ENCODE results near the gene TLCD3A. TPM values are rescaled to one million over a fixed set of nuclear protein-coding genes. Genes with fewer than 3 reads are reported as not detected.

The TLCD3A gene
- total and polyA plus RNA-seq, 5 donors from 2014 or later: 0.17 to 0.67 (median 0.49) TPM

GRCh38 chr17:767076-767475 is 34.7 kb downstream of the TLCD3A start:
- Histone ChIP-seq H3K27me3 (ENCODE audit: control insufficient read depth, insufficient read depth, low read length) (no peaks in the 10 kb centered on the region), H3K4me3 (ENCODE audit: low read depth, low read length) (no peak overlapping the region), H3K27ac (ENCODE audit: insufficient read depth, low read length, poor library complexity, severe bottlenecking) (no peak overlapping the region), H3K4me1 (ENCODE audit: control insufficient read depth, insufficient read depth, low read length, poor library complexity, severe bottlenecking) (no peaks in the 10 kb centered on the region), H3K36me3 (ENCODE audit: control insufficient read depth, insufficient read depth, low read length) (peaks cover 64% of the 10 kb centered on the region), H3K9me3 (ENCODE audit: control insufficient read depth in 2 of 2, low read length in 2 of 2) (no peaks in the 10 kb centered on the region)
- H3K27ac Mint-ChIP-seq: no peak overlapping the region
- H3K4me1 Mint-ChIP-seq: peaks cover 0 to 5% (median under 1%) of the 10 kb centered on the region in 4 donors
- H3K9me3 Mint-ChIP-seq: no peaks in the 10 kb centered on the region
- ATAC-seq (ENCODE audit: low read depth in 2 of 2) (no peak), DNase-seq (no peak)
- H3K27me3 Mint-ChIP-seq: no peaks in the 10 kb centered on the region
- peaks cover 42% of the 10 kb centered on the region for H3K36me3 Mint-ChIP-seq
- H3K4me3 Mint-ChIP-seq: no peak overlapping the region

- no peak overlapping the region for H3K4me3 ChIP-seq (ENCODE audit: low read depth, low read length)
- Mint-ChIP-seq H3K27ac (no peak overlapping the region), H3K4me1 (peaks cover 5 to 14% (median 11%) of the 10 kb centered on the region in 4 donors), H3K9me3 (no peaks in the 10 kb centered on the region), H3K36me3 (peaks cover 55% of the 10 kb centered on the region), H3K27me3 (no peaks in the 10 kb centered on the region), H3K4me3 (no peak overlapping the region)
- no peaks in the 10 kb centered on the region for H3K9me3 ChIP-seq (ENCODE audit: control insufficient read depth in 2 of 2, low read length in 2 of 2)
- ATAC-seq (ENCODE audit: low read depth in 2 of 2) (no peak), DNase-seq (no peak)
- H3K27ac ChIP-seq (ENCODE audit: insufficient read depth, low read length, poor library complexity, severe bottlenecking): no peak overlapping the region
- peaks cover 84% of the 10 kb centered on the region for H3K36me3 ChIP-seq (ENCODE audit: control insufficient read depth, insufficient read depth, low read length)
- no peaks in the 10 kb centered on the region for H3K4me1 ChIP-seq (ENCODE audit: control insufficient read depth, insufficient read depth, low read length, poor library complexity, severe bottlenecking)
- H3K27me3 ChIP-seq (ENCODE audit: control insufficient read depth, insufficient read depth, low read length): no peaks in the 10 kb centered on the region
These were observed 40.6 kb downstream of the TLCD3A start for GRCh38 chr17:773016-773415.

GRCh38 chr17:773467-774312 is 41.3 kb downstream of the TLCD3A start:
- H3K27me3 ChIP-seq (ENCODE audit: control insufficient read depth, insufficient read depth, low read length): no peaks in the 10 kb centered on the region
- H3K27me3 Mint-ChIP-seq: no peaks in the 10 kb centered on the region
- H3K4me3 Mint-ChIP-seq: no peak overlapping the region
- H3K9me3 Mint-ChIP-seq: no peaks in the 10 kb centered on the region
- H3K27ac Mint-ChIP-seq: peak overlapping the region in 1 of 3 donors; percentile 47
- H3K36me3 ChIP-seq (ENCODE audit: control insufficient read depth, insufficient read depth, low read length): peaks cover 91% of the 10 kb centered on the region
- H3K27ac ChIP-seq (ENCODE audit: insufficient read depth, low read length, poor library complexity, severe bottlenecking): no peak overlapping the region
- H3K9me3 ChIP-seq (ENCODE audit: control insufficient read depth in 2 of 2, low read length in 2 of 2): no peaks in the 10 kb centered on the region
- ATAC-seq (ENCODE audit: low read depth in 2 of 2): no peak
- DNase-seq: no peak
- H3K4me1 Mint-ChIP-seq: peaks cover 5 to 19% (median 12%) of the 10 kb centered on the region in 4 donors
- no peaks in the 10 kb centered on the region for H3K4me1 ChIP-seq (ENCODE audit: control insufficient read depth, insufficient read depth, low read length, poor library complexity, severe bottlenecking)
- H3K36me3 Mint-ChIP-seq: peaks cover 54% of the 10 kb centered on the region
- H3K4me3 ChIP-seq (ENCODE audit: low read depth, low read length): no peak overlapping the region

GRCh38 chr17:774313-774584 is 41.9 kb downstream of the TLCD3A start:
- Mint-ChIP-seq H3K36me3 (peaks cover 49% of the 10 kb centered on the region), H3K27me3 (no peaks in the 10 kb centered on the region), H3K9me3 (no peaks in the 10 kb centered on the region), H3K4me3 (no peak overlapping the region), H3K27ac (no peak overlapping the region), H3K4me1 (peaks cover 5 to 19% (median 12%) of the 10 kb centered on the region in 4 donors)
- Histone ChIP-seq H3K4me1 (ENCODE audit: control insufficient read depth, insufficient read depth, low read length, poor library complexity, severe bottlenecking) (no peaks in the 10 kb centered on the region), H3K36me3 (ENCODE audit: control insufficient read depth, insufficient read depth, low read length) (peaks cover 85% of the 10 kb centered on the region), H3K27ac (ENCODE audit: insufficient read depth, low read length, poor library complexity, severe bottlenecking) (no peak overlapping the region), H3K9me3 (ENCODE audit: control insufficient read depth in 2 of 2, low read length in 2 of 2) (no peaks in the 10 kb centered on the region), H3K4me3 (ENCODE audit: low read depth, low read length) (no peak overlapping the region), H3K27me3 (ENCODE audit: control insufficient read depth, insufficient read depth, low read length) (no peaks in the 10 kb centered on the region)
- DNase-seq (no peak), ATAC-seq (ENCODE audit: low read depth in 2 of 2) (no peak)

GRCh38 chr17:778096-778495 is 45.7 kb downstream of the TLCD3A start:
- no peak for ATAC-seq (ENCODE audit: low read depth in 2 of 2)
- Mint-ChIP-seq H3K27me3 (peaks cover 9% of the 10 kb centered on the region), H3K4me1 (peaks cover 4 to 37% (median 27%) of the 10 kb centered on the region in 4 donors), H3K36me3 (peaks cover 26% of the 10 kb centered on the region), H3K9me3 (no peaks in the 10 kb centered on the region), H3K27ac (no peak overlapping the region), H3K4me3 (peak overlapping the region in 1 of 4 donors; percentile 67)
- Histone ChIP-seq H3K36me3 (ENCODE audit: control insufficient read depth, insufficient read depth, low read length) (peaks cover 51% of the 10 kb centered on the region), H3K27ac (ENCODE audit: insufficient read depth, low read length, poor library complexity, severe bottlenecking) (no peak overlapping the region), H3K9me3 (ENCODE audit: control insufficient read depth in 2 of 2, low read length in 2 of 2) (no peaks in the 10 kb centered on the region), H3K4me1 (ENCODE audit: control insufficient read depth, insufficient read depth, low read length, poor library complexity, severe bottlenecking) (peaks cover 21% of the 10 kb centered on the region), H3K27me3 (ENCODE audit: control insufficient read depth, insufficient read depth, low read length) (no peaks in the 10 kb centered on the region), H3K4me3 (ENCODE audit: low read depth, low read length) (no peak overlapping the region)
- no peak for DNase-seq

GRCh38 chr17:781805-782731 is 49.7 kb downstream of the TLCD3A start, which contains the start of the genes GLOD4 and MRM3:
Gene GLOD4 (minus strand): TSS chr17:782280. CDS start chr17:782255, 25 bp downstream.
Gene MRM3 (plus strand): TSS chr17:782353. CDS start chr17:782379, 26 bp downstream.
- no peaks in the 10 kb centered on the region for H3K9me3 ChIP-seq (ENCODE audit: control insufficient read depth in 2 of 2, low read length in 2 of 2)
- H3K9me3 Mint-ChIP-seq: no peaks in the 10 kb centered on the region
- peaks cover 9 to 48% (median 25%) of the 10 kb centered on the region in 4 donors for H3K4me1 Mint-ChIP-seq
- H3K27ac ChIP-seq (ENCODE audit: insufficient read depth, low read length, poor library complexity, severe bottlenecking): peak within 1 kb of the TSS; percentile 96
- ATAC-seq (ENCODE audit: low read depth in 2 of 2) (peak; percentile 94 to 95), DNase-seq (peak; percentile 93 to 97 (median 94))
- peaks cover 9% of the 10 kb centered on the region for H3K27me3 Mint-ChIP-seq
- H3K4me3 Mint-ChIP-seq: peak within 1 kb of the TSS; percentile 98 to 100 (median 99)
- peak within 1 kb of the TSS; percentile 98 for H3K4me3 ChIP-seq (ENCODE audit: low read depth, low read length)
- no peaks in the 10 kb centered on the region for H3K27me3 ChIP-seq (ENCODE audit: control insufficient read depth, insufficient read depth, low read length)
- H3K27ac Mint-ChIP-seq: peak within 1 kb of the TSS; percentile 97 to 99 (median 97)
- peaks cover 26% of the 10 kb centered on the region for H3K4me1 ChIP-seq (ENCODE audit: control insufficient read depth, insufficient read depth, low read length, poor library complexity, severe bottlenecking)
- peaks cover 3% of the 10 kb centered on the region for H3K36me3 Mint-ChIP-seq
- H3K36me3 ChIP-seq (ENCODE audit: control insufficient read depth, insufficient read depth, low read length): peaks cover 29% of the 10 kb centered on the region

GRCh38 chr17:784143-784542 is 51.7 kb downstream of the TLCD3A start:
- ATAC-seq (ENCODE audit: low read depth in 2 of 2) (no peak), DNase-seq (no peak)
- Histone ChIP-seq H3K27me3 (ENCODE audit: control insufficient read depth, insufficient read depth, low read length) (no peaks in the 10 kb centered on the region), H3K27ac (ENCODE audit: insufficient read depth, low read length, poor library complexity, severe bottlenecking) (no peak overlapping the region), H3K36me3 (ENCODE audit: control insufficient read depth, insufficient read depth, low read length) (peaks cover 32% of the 10 kb centered on the region), H3K4me1 (ENCODE audit: control insufficient read depth, insufficient read depth, low read length, poor library complexity, severe bottlenecking) (peaks cover 26% of the 10 kb centered on the region), H3K9me3 (ENCODE audit: control insufficient read depth in 2 of 2, low read length in 2 of 2) (no peaks in the 10 kb centered on the region), H3K4me3 (ENCODE audit: low read depth, low read length) (peak overlapping the region; percentile 4)
- peaks cover 9% of the 10 kb centered on the region for H3K27me3 Mint-ChIP-seq
- H3K27ac Mint-ChIP-seq: peak overlapping the region in 2 of 3 donors; percentile 27 to 59
- peak overlapping the region; percentile 63 to 100 (median 99) for H3K4me3 Mint-ChIP-seq
- H3K4me1 Mint-ChIP-seq: peaks cover 9 to 43% (median 23%) of the 10 kb centered on the region in 4 donors
- H3K9me3 Mint-ChIP-seq: no peaks in the 10 kb centered on the region
- H3K36me3 Mint-ChIP-seq: peaks cover 10% of the 10 kb centered on the region

Data from CD4-positive, CD25-positive, alpha-beta regulatory T cell (primary cell).